ENCODE results near the gene FDX2. TPM values are rescaled to one million over a fixed set of nuclear protein-coding genes. Genes with fewer than 3 reads are reported as not detected.
A peak's percentile ranks its signal among the peaks of the same experiment; 100 is the strongest.
"Not testable (repeated sequence)": the region's sequence is repeated elsewhere in the genome, so short reads cannot be mapped to it uniquely, and the experiment has no call there.

The FDX2 gene
- polyA plus RNA-seq, 4 donors: 12.7 to 25.3 (median 15.8) TPM

- DNase-seq (ENCODE audit: low read depth in 4 of 4, low spot score in 3 of 4): no peak
Measured at GRCh38 chr19:10285393-10285792, 30.4 kb downstream of the FDX2 start.

- DNase-seq (ENCODE audit: low read depth in 4 of 4, low spot score in 3 of 4): no peak
Measured at GRCh38 chr19:10284960-10285278, 30.9 kb downstream of the FDX2 start.

- DNase-seq (ENCODE audit: low read depth in 4 of 4, low spot score in 3 of 4): no peak
Measured at GRCh38 chr19:10284065-10284959, 31.5 kb downstream of the FDX2 start.

DNA sequence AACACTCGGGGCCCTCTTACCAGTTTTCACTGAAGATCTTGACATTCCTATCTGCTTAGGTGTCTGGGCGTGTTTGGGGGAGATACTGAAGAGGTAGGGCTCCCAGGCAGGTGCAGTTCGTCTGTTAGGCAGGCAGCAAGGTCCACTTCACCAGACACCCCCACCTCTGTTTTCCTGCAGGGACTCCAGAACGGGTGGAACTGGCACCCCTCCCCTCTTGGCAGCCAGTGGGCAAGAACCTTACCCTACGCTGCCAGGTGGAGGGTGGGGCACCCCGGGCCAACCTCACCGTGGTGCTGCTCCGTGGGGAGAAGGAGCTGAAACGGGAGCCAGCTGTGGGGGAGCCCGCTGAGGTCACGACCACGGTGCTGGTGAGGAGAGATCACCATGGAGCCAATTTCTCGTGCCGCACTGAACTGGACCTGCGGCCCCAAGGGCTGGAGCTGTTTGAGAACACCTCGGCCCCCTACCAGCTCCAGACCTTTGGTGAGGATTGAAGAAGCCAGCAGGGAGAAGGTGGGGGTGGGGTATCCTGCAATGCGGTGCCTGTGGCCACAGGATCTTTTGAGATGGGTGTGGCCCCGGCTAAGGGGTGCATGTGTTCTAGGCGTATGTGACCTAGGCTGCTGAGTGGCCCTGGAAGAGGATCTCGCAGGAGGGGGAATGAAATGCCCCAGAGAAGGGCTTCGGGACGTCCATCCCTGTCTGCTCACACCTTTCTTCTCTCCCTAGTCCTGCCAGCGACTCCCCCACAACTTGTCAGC is 32.3 kb downstream of the FDX2 start:
- no peak for DNase-seq (ENCODE audit: low read depth in 4 of 4, low spot score in 3 of 4)

- not testable (repeated sequence) for DNase-seq (ENCODE audit: low read depth in 4 of 4, low spot score in 3 of 4)
Measured at GRCh38 chr19:10282043-10282442, 33.8 kb downstream of the FDX2 start.

DNA sequence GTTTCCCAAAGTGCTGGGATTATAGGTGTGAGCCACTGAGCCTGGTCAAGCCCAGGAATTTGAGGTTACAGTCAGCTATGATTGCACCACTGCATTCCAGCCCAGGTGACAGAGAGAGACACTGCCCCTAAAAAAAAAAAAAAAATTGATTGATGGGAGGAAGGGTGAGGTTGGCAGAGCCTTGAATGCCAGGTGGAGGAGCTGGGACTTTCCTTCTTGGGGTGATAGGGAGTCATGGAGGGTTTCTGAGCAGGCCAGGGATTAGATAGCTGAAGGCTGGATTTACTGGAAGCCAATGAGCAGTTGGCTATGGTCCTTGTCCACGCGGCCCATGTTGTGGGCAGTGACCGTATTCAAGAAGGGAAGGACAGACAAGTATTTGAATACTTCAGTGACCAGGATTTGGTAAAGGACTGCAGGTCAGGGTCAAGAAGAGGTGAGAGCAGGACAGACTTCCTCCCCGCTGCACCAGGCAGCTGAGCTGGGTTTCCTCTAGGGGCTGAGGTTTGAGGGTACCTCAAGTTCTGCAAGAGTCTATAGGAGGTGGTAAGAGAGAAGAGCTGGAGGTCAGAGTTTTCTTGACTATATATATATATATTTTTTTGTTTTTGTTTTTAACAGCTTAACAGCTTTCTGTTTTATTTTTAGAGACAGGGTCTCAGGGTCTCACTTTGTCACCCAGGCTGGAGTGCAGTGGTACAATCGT is 35.9 kb downstream of the FDX2 start:
- no peak for DNase-seq (ENCODE audit: low read depth in 4 of 4, low spot score in 3 of 4)

- DNase-seq (ENCODE audit: low read depth in 4 of 4, low spot score in 3 of 4): no peak
Measured at GRCh38 chr19:10278935-10279334, 36.9 kb downstream of the FDX2 start.

GRCh38 chr19:10277795-10278589 is 37.8 kb downstream of the FDX2 start:
- no peak for DNase-seq (ENCODE audit: low read depth in 4 of 4, low spot score in 3 of 4)

- DNase-seq (ENCODE audit: low read depth in 4 of 4, low spot score in 3 of 4): no peak
Measured at GRCh38 chr19:10274589-10274988, 41.2 kb downstream of the FDX2 start.

- no peak for DNase-seq (ENCODE audit: low read depth in 4 of 4, low spot score in 3 of 4)
Measured at GRCh38 chr19:10271543-10272086, 44.2 kb downstream of the FDX2 start.

GRCh38 chr19:10270616-10271394 is 45.0 kb downstream of the FDX2 start, which contains the start of gene ICAM1:
ICAM1 (plus strand) TSS chr19:10271120; CDS start chr19:10271160, 40 bp downstream.
- no peak for DNase-seq (ENCODE audit: low read depth in 4 of 4, low spot score in 3 of 4)

DNA sequence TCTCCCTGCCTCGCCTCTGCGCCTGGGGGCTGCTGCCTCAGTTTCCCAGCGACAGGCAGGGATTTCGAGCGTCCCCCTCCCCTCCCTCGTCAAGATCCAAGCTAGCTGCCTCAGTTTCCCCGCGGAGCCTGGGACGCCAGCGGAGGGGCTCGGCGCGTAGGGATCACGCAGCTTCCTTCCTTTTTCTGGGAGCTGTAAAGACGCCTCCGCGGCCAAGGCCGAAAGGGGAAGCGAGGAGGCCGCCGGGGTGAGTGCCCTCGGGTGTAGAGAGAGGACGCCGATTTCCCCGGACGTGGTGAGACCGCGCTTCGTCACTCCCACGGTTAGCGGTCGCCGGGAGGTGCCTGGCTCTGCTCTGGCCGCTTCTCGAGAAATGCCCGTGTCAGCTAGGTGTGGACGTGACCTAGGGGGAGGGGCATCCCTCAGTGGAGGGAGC is 45.6 kb downstream of the FDX2 start:
- no peak for DNase-seq (ENCODE audit: low read depth in 4 of 4, low spot score in 3 of 4)

DNA sequence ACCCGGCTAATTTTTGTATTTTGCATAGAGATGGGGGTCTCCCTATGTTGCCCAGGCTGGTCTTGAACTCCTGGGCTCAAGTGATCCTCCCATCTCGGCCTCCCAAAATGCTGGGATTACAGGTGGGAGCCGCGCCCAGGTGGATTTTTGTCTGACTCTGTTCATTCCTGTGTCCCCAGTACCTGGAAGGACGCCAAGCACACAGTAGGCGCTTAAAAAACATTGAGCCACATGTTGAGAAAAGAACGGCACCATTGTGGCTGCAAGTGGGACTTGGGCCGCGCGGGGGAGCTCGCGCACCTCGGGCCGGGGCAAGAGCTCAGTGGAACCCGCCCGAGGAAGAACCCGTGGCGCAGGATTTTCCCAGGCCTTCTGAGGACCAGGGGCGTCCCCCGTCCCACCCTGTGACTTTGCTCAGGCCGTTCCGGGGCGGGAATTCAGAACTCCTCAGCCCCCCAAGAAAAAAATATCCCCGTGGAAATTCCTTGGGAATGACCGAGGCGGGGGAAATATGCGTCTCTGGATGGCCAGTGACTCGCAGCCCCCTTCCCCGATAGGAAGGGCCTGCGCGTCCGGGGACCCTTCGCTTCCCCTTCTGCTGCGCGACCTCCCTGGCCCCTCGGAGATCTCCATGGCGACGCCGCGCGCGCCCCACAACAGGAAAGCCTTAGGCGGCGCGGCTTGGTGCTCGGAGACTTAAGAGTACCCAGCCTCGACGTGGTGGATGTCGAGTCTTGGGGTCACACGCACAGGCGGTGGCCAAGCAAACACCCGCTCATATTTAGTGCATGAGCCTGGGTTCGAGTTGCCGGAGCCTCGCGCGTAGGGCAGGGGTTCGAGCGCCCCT is 46.3 kb downstream of the FDX2 start:
- peak in 1 of 4 donors; percentile 50 for DNase-seq (ENCODE audit: low read depth in 4 of 4, low spot score in 3 of 4)

DNA sequence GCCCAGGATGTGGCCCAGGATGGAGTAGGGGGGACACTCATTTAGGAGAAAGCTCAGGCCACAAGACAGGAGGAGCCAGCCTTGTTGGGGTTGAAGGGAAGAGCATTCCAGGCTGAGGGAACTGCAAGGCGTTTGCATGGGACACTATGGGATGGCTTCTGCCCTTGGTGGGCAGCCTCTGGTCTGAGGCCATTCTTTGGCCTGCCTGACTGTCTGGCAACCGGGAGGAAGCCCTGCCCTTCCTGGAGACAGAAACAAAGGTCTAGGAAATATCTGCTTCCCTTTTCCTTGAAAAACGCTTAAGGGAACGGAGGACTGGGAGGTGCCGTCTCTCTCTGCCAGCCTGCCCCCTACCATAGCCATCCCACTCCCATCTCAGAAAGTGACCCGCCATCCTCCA is 47.7 kb downstream of the FDX2 start:
- DNase-seq (ENCODE audit: low read depth in 4 of 4, low spot score in 3 of 4): no peak

DNA sequence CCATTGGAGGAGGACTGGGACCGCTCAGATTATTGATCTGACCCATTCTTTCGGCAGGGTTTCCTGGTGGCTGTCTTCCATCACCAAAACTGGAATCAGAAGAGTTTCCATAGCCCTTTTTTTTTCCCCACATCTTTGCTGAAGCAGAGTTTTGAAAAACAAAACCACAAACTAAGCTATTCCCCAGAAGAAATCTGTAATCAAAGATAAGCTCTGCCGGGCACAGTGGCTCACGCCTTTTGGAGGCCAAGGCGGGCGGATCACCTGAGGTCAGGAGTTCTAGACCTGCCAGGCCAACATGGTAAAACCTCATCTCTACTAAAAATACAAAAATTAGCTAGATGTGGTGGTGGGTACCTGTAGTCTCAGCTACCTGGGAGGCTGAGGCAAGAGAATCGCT is 49.1 kb downstream of the FDX2 start:
- no peak for DNase-seq (ENCODE audit: low read depth in 4 of 4, low spot score in 3 of 4)

GRCh38 chr19:10262771-10263170 is 53.0 kb downstream of the FDX2 start:
- DNase-seq (ENCODE audit: low read depth in 4 of 4, low spot score in 3 of 4): no peak

- no peak for DNase-seq (ENCODE audit: low read depth in 4 of 4, low spot score in 3 of 4)
Measured at GRCh38 chr19:10260141-10260584, 55.7 kb downstream of the FDX2 start.
